Measurements from ENCODE around the gene TGFBR3. TPM values are rescaled to one million over a fixed set of nuclear protein-coding genes. Genes with fewer than 3 reads are reported as not detected.

Gene TGFBR3
- 10 to 100 TPM; 10.1 to 11.5 TPM for total RNA-seq

GRCh38 chr1:91885716-91886506, at the start of gene TGFBR3:
TGFBR3 (minus strand) TSS chr1:91886151; CDS start chr1:91861531, 24,620 bp downstream.

Other genes starting within 250 kb of the TGFBR3 start
- gene BRDT, start 63.2 kb upstream of the TGFBR3 start, total RNA-seq = not detected
- under 1 TPM in 1 of 2 experiments, not detected in 1; 0.22 TPM for gene EPHX4, start 143.8 kb upstream of the TGFBR3 start, total RNA-seq
- not detected for gene SETSIP, start 189.3 kb upstream of the TGFBR3 start, total RNA-seq
- gene BTBD8, start 194.2 kb upstream of the TGFBR3 start, total RNA-seq = 1 to 10 TPM; 2.4 to 2.8 TPM

All from activated naive CD4-positive, alpha-beta T cell treated with anti-CD3 and anti-CD28 coated beads, Interleukin-2, amount 10 ng/mL, durations not matched to agents 5 hours and 36 hours (primary cell).